CD4-positive, alpha-beta memory T cell (primary cell): ENCODE measurements around the gene TOMM7. TPM values are rescaled to one million over a fixed set of nuclear protein-coding genes. Genes with fewer than 3 reads are reported as not detected.
"Not testable (repeated sequence)": the region's sequence is repeated elsewhere in the genome, so short reads cannot be mapped to it uniquely, and the experiment has no call there.

Source experiments
- CTCF ChIA-PET: fragments of 350-600 bp; sonication (Branson Sonifier 250); formaldehyde crosslinking; loops from one replicate; lab custom pipeline; 2021; ENCODE audit warnings: inconsistent platforms; ENCODE audit not compliant: partially characterized antibody; lab: Charles Lee
- POLR2A ChIA-PET: fragments of 350-600 bp; sonication (Branson Sonifier 250); formaldehyde crosslinking; loops from one replicate; lab custom pipeline; 2021; ENCODE audit not compliant: partially characterized antibody; lab: Charles Lee
- DNase-seq, 5 donors: peaks; one replicate each; pipeline versions ENCODE4 v3.0.0 to v3.0.0-alpha.2; 2020 to 2022; ENCODE audit warnings: mixed read lengths in 1 of 5
- H3K27ac ChIP-seq: one replicate; pipeline ENCODE4 v1.7.0; 2013; ENCODE audit warnings: low read depth, low read length
- H3K27me3 ChIP-seq: 2 replicates; pipeline ENCODE4 v1.7.0; 2013; ENCODE audit warnings: mild to moderate bottlenecking, low read length, moderate library complexity; ENCODE audit not compliant: insufficient read depth
- H3K36me3 ChIP-seq: 2 replicates; pipeline ENCODE4 v1.7.0; 2013; ENCODE audit warnings: mild to moderate bottlenecking, low read length, moderate library complexity; ENCODE audit not compliant: insufficient read depth
- H3K4me1 ChIP-seq: 2 replicates; pipeline ENCODE4 v1.7.0; 2013; ENCODE audit warnings: mild to moderate bottlenecking, low read length, moderate library complexity; ENCODE audit not compliant: insufficient read depth
- H3K4me3 ChIP-seq, 2 donors: one replicate each; pipeline ENCODE4 v1.7.0; 2013; ENCODE audit warnings: low read length in 2 of 2, mild to moderate bottlenecking in 1 of 2
- H3K9me3 ChIP-seq, 2 donors: one replicate each; pipeline ENCODE4 v1.7.0; 2013; ENCODE audit warnings: low read length in 2 of 2, control low read depth in 1 of 2; ENCODE audit not compliant: control insufficient read depth in 1 of 2
- H3K27ac Mint-ChIP-seq, 7 donors: one replicate each; pipeline ENCODE4 v1.8.0; 2020 to 2021; ENCODE audit warnings: mixed read lengths in 7 of 7, mild to moderate bottlenecking in 6 of 7, inconsistent platforms in 3 of 7, moderate library complexity in 3 of 7
- H3K27me3 Mint-ChIP-seq, 2 donors: one replicate each; pipeline ENCODE4 v1.8.0; 2020 to 2021; ENCODE audit warnings: mixed read lengths in 2 of 2
- H3K36me3 Mint-ChIP-seq, 2 donors: one replicate each; pipeline ENCODE4 v1.8.0; 2020 to 2021; ENCODE audit warnings: mixed read lengths in 2 of 2, inconsistent platforms in 1 of 2, mild to moderate bottlenecking in 1 of 2
- H3K4me1 Mint-ChIP-seq, 4 donors: one replicate each; pipeline ENCODE4 v1.8.0; 2020 to 2021; ENCODE audit warnings: mixed read lengths in 4 of 4, mild to moderate bottlenecking in 1 of 4
- H3K4me3 Mint-ChIP-seq, 8 donors: one replicate each; pipeline ENCODE4 v1.8.0; 2020 to 2021; ENCODE audit warnings: mixed read lengths in 8 of 8, mild to moderate bottlenecking in 7 of 8, moderate library complexity in 6 of 8, inconsistent platforms in 3 of 8
- H3K9me3 Mint-ChIP-seq, 8 donors: one replicate each; pipeline ENCODE4 v1.8.0; 2020 to 2021; ENCODE audit warnings: mixed read lengths in 8 of 8, mild to moderate bottlenecking in 5 of 8, inconsistent platforms in 3 of 8, moderate library complexity in 1 of 8
- intact Hi-C: fragments of 100-400 bp; cut with micrococcal nuclease; formaldehyde crosslinking; loops from one replicate; pipeline ENCODE4 v1.15.1; 2023
- polyA plus RNA-seq, 2 donors: library from polyadenylated mRNA; unstranded; fragments of 300-500 nt; fragmentation: Illumina TruSeq; gene quantifications; one replicate each; pipeline ENCODE4 v1.2.3, GENCODE V29; 2021
- total RNA-seq, 2 experiments: library from RNA; stranded (reverse); gene quantifications; one replicate each; pipeline ENCODE4 v1.2.3, GENCODE V29; 2021

TOMM7 gene
- total and polyA plus RNA-seq, 4 experiments from 2014 or later, result 267 to 701 (median 595) TPM

GRCh38 chr7:22786290-22786932 is 36.2 kb downstream of the TOMM7 start:
- ChIA-PET CTCF (interaction anchor here (1.0 to 6.6 kb wide), 2 partner anchors 226 to 269 kb away, joined by 4 to 96 read pairs; no protein-coding TSS in a partner anchor), POLR2A (no interaction called here)
- H3K27me3 Mint-ChIP-seq, result no peaks in the 10 kb centered on the region
- intact Hi-C loops, result no loop called here
- no peak for DNase-seq
- Histone ChIP-seq H3K4me1 (no peaks in the 10 kb centered on the region), H3K9me3 (no peaks in the 10 kb centered on the region), H3K27me3 (no peaks in the 10 kb centered on the region), H3K27ac (no peak overlapping the region), H3K36me3 (no peaks in the 10 kb centered on the region), H3K4me3 (no peak overlapping the region)
- H3K27ac Mint-ChIP-seq, result no peak overlapping the region
- H3K4me3 Mint-ChIP-seq, result no peak overlapping the region
- H3K9me3 Mint-ChIP-seq, result no peaks in the 10 kb centered on the region
- H3K4me1 Mint-ChIP-seq, result no peaks in the 10 kb centered on the region
- H3K36me3 Mint-ChIP-seq, result no peaks in the 10 kb centered on the region

DNA sequence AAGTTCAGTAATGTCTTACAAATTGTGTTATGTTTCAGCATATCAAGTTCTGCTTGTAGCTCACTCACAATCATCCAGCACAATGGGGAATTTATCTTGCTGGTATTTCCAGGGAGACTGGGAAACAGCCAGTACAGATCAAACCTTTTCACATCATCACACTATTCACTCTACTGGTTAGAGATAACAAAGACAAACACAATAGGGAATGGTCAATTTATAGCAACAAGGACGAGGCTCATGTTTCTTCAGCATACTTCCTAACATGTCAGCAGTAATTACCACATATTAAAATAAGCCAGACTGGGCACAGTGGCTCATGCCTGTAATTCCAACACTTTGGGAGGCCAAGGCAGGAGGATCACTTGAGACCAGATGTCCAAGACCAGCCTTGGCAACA is 38.3 kb downstream of the TOMM7 start:
- no peak overlapping the region for H3K4me3 ChIP-seq
- no peak for DNase-seq
- H3K27ac ChIP-seq, result no peak overlapping the region
- H3K9me3 ChIP-seq, result no peaks in the 10 kb centered on the region
- Mint-ChIP-seq H3K27ac (no peak overlapping the region), H3K4me3 (no peak overlapping the region), H3K27me3 (no peaks in the 10 kb centered on the region), H3K4me1 (no peaks in the 10 kb centered on the region), H3K9me3 (no peaks in the 10 kb centered on the region), H3K36me3 (no peaks in the 10 kb centered on the region)
- no peaks in the 10 kb centered on the region for H3K4me1 ChIP-seq
- CTCF ChIA-PET, result interaction anchor here (1.2 to 6.6 kb wide), 6 partner anchors 9 to 271 kb away, joined by 4 to 96 read pairs (median 5); no protein-coding TSS in a partner anchor
- no peaks in the 10 kb centered on the region for H3K36me3 ChIP-seq
- no peaks in the 10 kb centered on the region for H3K27me3 ChIP-seq
- POLR2A ChIA-PET, result no interaction called here
- intact Hi-C loops, result no loop called here

DNA sequence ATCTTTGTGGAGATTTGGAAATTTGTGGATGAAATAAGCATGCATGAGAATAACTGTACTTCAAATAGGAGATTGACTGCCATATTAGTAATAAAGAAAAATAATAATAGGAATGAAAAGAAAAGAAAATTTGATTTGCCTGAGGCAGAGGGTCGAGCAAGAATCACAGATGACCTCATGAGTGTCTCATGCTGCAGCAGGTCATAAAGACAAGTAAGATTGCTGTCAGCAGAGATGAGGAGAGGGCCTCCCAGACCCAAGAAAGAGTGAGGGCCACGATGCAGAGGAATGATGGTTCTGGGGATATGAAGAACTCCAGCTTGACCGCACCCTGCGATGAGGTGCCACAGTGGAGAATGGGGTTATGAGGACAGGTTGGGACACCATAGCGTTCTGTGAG is 39.2 kb downstream of the TOMM7 start:
- no peaks in the 10 kb centered on the region for H3K4me1 Mint-ChIP-seq
- intact Hi-C loops, result no loop called here

GRCh38 chr7:22782616-22783232 is 39.9 kb downstream of the TOMM7 start:
- ChIA-PET POLR2A (interaction anchor here (0.6 kb wide), 1 partner anchor 22 kb away, joined by 4 read pairs; no protein-coding TSS in a partner anchor), CTCF (interaction anchor here (0.6 to 6.6 kb wide), 20 partner anchors 8 to 276 kb away, joined by 3 to 96 read pairs (median 4); partner anchors contain the start of gene IL6)
- DNase-seq, result peak; percentile 53 to 62 (median 58)
- H3K4me3 ChIP-seq, result no peak overlapping the region
- H3K27ac ChIP-seq, result no peak overlapping the region
- intact Hi-C loops, result loop anchor here (1.0 kb wide), 3 partner anchors 56 to 273 kb away; no protein-coding TSS in a partner anchor
- H3K4me1 ChIP-seq, result no peaks in the 10 kb centered on the region
- Mint-ChIP-seq H3K4me3 (no peak overlapping the region), H3K4me1 (no peaks in the 10 kb centered on the region), H3K36me3 (no peaks in the 10 kb centered on the region), H3K27ac (no peak overlapping the region), H3K27me3 (no peaks in the 10 kb centered on the region), H3K9me3 (no peaks in the 10 kb centered on the region)
- H3K27me3 ChIP-seq, result no peaks in the 10 kb centered on the region
- no peaks in the 10 kb centered on the region for H3K9me3 ChIP-seq
- H3K36me3 ChIP-seq, result no peaks in the 10 kb centered on the region

More for the DNA sequence above, 39.2 kb downstream of the TOMM7 start:
- Histone ChIP-seq H3K36me3 (no peaks in the 10 kb centered on the region), H3K4me1 (no peaks in the 10 kb centered on the region), H3K27ac (no peak overlapping the region), H3K27me3 (no peaks in the 10 kb centered on the region), H3K9me3 (no peaks in the 10 kb centered on the region), H3K4me3 (no peak overlapping the region)
- Mint-ChIP-seq H3K9me3 (no peaks in the 10 kb centered on the region), H3K27me3 (no peaks in the 10 kb centered on the region), H3K27ac (no peak overlapping the region), H3K4me3 (no peak overlapping the region), H3K36me3 (no peaks in the 10 kb centered on the region)
- ChIA-PET CTCF (interaction anchor here (1.3 to 6.6 kb wide), 6 partner anchors 19 to 271 kb away, joined by 4 to 96 read pairs (median 8); no protein-coding TSS in a partner anchor), POLR2A (no interaction called here)
- DNase-seq, result no peak

- peaks cover 0 to 4% of the 10 kb centered on the region in 2 donors for H3K27me3 Mint-ChIP-seq
These were observed 41.4 kb downstream of the TOMM7 start for GRCh38 chr7:22781230-22781711.

GRCh38 chr7:22779730-22780323 is 42.8 kb downstream of the TOMM7 start:
- H3K4me3 Mint-ChIP-seq, H3K27me3 Mint-ChIP-seq, DNase-seq, intact Hi-C loops, H3K4me3 ChIP-seq, H3K36me3 ChIP-seq, H3K27ac Mint-ChIP-seq, POLR2A ChIA-PET, H3K36me3 Mint-ChIP-seq, H3K9me3 Mint-ChIP-seq, H3K4me1 Mint-ChIP-seq, H3K4me1 ChIP-seq, H3K9me3 ChIP-seq, H3K27me3 ChIP-seq, H3K27ac ChIP-seq: not testable (repeated sequence)
- CTCF ChIA-PET, result interaction anchor here (1.5 to 6.6 kb wide), 4 partner anchors 215 to 276 kb away, joined by 4 to 96 read pairs (median 13); no protein-coding TSS in a partner anchor

More at GRCh38 chr7:22781230-22781711, 41.4 kb downstream of the TOMM7 start:
- POLR2A ChIA-PET, result no interaction called here
- Histone ChIP-seq H3K27me3 (no peaks in the 10 kb centered on the region), H3K4me1 (no peaks in the 10 kb centered on the region), H3K27ac (no peak overlapping the region), H3K4me3 (no peak overlapping the region), H3K36me3 (no peaks in the 10 kb centered on the region), H3K9me3 (no peaks in the 10 kb centered on the region)
- H3K9me3 Mint-ChIP-seq, result no peaks in the 10 kb centered on the region
- H3K36me3 Mint-ChIP-seq, result no peaks in the 10 kb centered on the region
- intact Hi-C loops, result no loop called here
- H3K4me1 Mint-ChIP-seq, result no peaks in the 10 kb centered on the region
- CTCF ChIA-PET, result interaction anchor here (0.6 to 6.6 kb wide), 10 partner anchors 11 to 602 kb away, joined by 3 to 96 read pairs (median 4); no protein-coding TSS in a partner anchor
- H3K27ac Mint-ChIP-seq, result no peak overlapping the region
- DNase-seq, result no peak
- H3K4me3 Mint-ChIP-seq, result no peak overlapping the region

- Histone ChIP-seq H3K4me3 (no peak overlapping the region), H3K4me1 (no peaks in the 10 kb centered on the region), H3K27me3 (no peaks in the 10 kb centered on the region), H3K36me3 (no peaks in the 10 kb centered on the region), H3K27ac (no peak overlapping the region), H3K9me3 (no peaks in the 10 kb centered on the region)
- no peak for DNase-seq
- no peaks in the 10 kb centered on the region for H3K36me3 Mint-ChIP-seq
- no peak overlapping the region for H3K27ac Mint-ChIP-seq
- H3K4me3 Mint-ChIP-seq, result no peak overlapping the region
- no peaks in the 10 kb centered on the region for H3K9me3 Mint-ChIP-seq
- peaks cover 2 to 4% of the 10 kb centered on the region in 2 donors for H3K27me3 Mint-ChIP-seq
- ChIA-PET POLR2A (no interaction called here), CTCF (interaction anchor here (1.3 kb wide), 1 partner anchor 50 kb away, joined by 3 read pairs; the partner anchor contains the start of gene IL6)
- intact Hi-C loops, result no loop called here
- H3K4me1 Mint-ChIP-seq, result no peaks in the 10 kb centered on the region
These were observed 45.7 kb downstream of the TOMM7 start for GRCh38 chr7:22776964-22777363.
